Brain microvascular endothelial cell (primary cell): ENCODE measurements around the gene ZBTB20.

Experiments used
- DNase-seq: peaks from one replicate; pipeline ENCODE4 v3.0.0-alpha.2; 2020
- H3K27ac ChIP-seq: fragments of 250-450 bp; sonication (Bioruptor Pico); 2 replicates; pipeline ENCODE4 v1.5.1; 2020; ENCODE audit warnings: mild to moderate bottlenecking, moderate library complexity
- H3K27me3 ChIP-seq: fragments of 250-450 bp; sonication (Bioruptor Pico); replicated peaks from 2 replicates; pipeline ENCODE4 v1.5.1; 2020; ENCODE audit warnings: mild to moderate bottlenecking
- H3K36me3 ChIP-seq: fragments of 250-450 bp; sonication (Bioruptor Pico); replicated peaks from 2 replicates; pipeline ENCODE4 v1.5.1; 2020; ENCODE audit warnings: mild to moderate bottlenecking
- H3K4me3 ChIP-seq: 2 replicates; pipeline ENCODE4 v1.5.1; 2011; ENCODE audit warnings: low read depth, mild to moderate bottlenecking, control low read depth, low read length, moderate library complexity
- in situ Hi-C: cut with HindIII; loops from 2 replicates; pipeline ENCODE4 v1.10.0; 2017; ENCODE audit warnings: low sequenced_read_pairs, low pct_ligation_motif_present
- TF ChIP-seq, protein P1 (sequence below): IDR thresholded peaks from 2 replicates; pipeline ENCODE4 v1.5.1; 2011; ENCODE audit warnings: low read depth, mild to moderate bottlenecking, moderate library complexity, low read length, control low read depth, inconsistent platforms; ENCODE audit errors: missing control alignments

ZBTB20 gene

GRCh38 chr3:114464548-114464947 lies 682.5 kb downstream of the ZBTB20 start:
- H3K4me3 ChIP-seq: no peak overlapping the region
- H3K27ac ChIP-seq: no peak overlapping the region
- no peaks in the 10 kb centered on the region for H3K36me3 ChIP-seq
- H3K27me3 ChIP-seq: no peaks in the 10 kb centered on the region
- DNase-seq: no peak
- TF ChIP-seq, protein P1, sequence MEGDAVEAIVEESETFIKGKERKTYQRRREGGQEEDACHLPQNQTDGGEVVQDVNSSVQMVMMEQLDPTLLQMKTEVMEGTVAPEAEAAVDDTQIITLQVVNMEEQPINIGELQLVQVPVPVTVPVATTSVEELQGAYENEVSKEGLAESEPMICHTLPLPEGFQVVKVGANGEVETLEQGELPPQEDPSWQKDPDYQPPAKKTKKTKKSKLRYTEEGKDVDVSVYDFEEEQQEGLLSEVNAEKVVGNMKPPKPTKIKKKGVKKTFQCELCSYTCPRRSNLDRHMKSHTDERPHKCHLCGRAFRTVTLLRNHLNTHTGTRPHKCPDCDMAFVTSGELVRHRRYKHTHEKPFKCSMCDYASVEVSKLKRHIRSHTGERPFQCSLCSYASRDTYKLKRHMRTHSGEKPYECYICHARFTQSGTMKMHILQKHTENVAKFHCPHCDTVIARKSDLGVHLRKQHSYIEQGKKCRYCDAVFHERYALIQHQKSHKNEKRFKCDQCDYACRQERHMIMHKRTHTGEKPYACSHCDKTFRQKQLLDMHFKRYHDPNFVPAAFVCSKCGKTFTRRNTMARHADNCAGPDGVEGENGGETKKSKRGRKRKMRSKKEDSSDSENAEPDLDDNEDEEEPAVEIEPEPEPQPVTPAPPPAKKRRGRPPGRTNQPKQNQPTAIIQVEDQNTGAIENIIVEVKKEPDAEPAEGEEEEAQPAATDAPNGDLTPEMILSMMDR: no peak
- in situ Hi-C loops: no loop called here

GRCh38 chr3:114462750-114463149 lies 684.3 kb downstream of the ZBTB20 start:
- Histone ChIP-seq H3K4me3 (no peak overlapping the region), H3K27ac (no peak overlapping the region), H3K36me3 (no peaks in the 10 kb centered on the region), H3K27me3 (no peaks in the 10 kb centered on the region)
- TF ChIP-seq, protein P1: no peak
- in situ Hi-C loops: no loop called here
- DNase-seq: no peak

DNA sequence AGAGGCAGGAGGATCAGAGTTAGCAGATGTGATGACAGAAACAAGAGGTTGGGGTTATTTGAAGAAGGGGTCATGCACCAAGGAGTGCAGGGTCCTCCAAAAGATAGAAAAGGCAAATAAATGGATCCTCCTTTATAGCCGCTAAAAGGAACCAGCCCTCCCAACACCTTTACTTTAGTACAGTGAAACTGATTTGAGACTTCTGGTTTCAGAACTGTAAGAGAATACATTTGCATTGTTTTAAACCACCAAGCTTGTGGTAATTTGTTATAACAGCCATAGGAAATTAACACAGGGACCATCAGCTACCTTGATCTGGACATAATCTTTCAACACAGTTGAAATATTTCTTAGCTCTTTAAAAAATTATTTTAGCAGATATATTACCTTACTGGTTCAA lies 686.6 kb downstream of the ZBTB20 start:
- no peak overlapping the region for H3K4me3 ChIP-seq
- no peak for DNase-seq
- H3K27me3 ChIP-seq: no peaks in the 10 kb centered on the region
- in situ Hi-C loops: no loop called here
- TF ChIP-seq, protein P1: no peak
- no peaks in the 10 kb centered on the region for H3K36me3 ChIP-seq
- no peak overlapping the region for H3K27ac ChIP-seq

- TF ChIP-seq, protein P1: no peak
- Histone ChIP-seq H3K27ac (no peak overlapping the region), H3K27me3 (no peaks in the 10 kb centered on the region), H3K36me3 (no peaks in the 10 kb centered on the region), H3K4me3 (no peak overlapping the region)
- in situ Hi-C loops: no loop called here
- no peak for DNase-seq
Observed at GRCh38 chr3:114456742-114457141, 690.3 kb downstream of the ZBTB20 start.

DNA sequence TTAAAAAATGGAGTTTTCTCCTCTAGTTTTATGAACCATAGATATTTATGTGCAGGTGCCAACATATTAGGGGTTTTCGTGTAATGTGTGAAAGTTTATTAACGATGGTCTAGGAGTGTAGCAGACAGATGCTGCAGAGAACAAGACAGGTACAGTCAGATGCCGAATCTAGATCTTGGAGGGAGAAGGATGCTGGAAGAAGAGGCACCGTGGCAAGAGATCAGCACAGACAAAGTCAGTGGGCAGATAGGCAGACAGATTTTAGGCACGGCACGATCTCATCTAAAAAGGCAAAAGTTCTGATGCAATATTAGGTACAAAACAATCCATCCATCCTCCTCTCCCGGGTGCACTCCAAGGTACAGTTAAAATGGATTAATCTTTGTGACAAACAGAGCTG lies 691.7 kb downstream of the ZBTB20 start:
- DNase-seq: no peak
- H3K27ac ChIP-seq: no peak overlapping the region
- H3K36me3 ChIP-seq: no peaks in the 10 kb centered on the region
- H3K4me3 ChIP-seq: no peak overlapping the region
- no peaks in the 10 kb centered on the region for H3K27me3 ChIP-seq
- TF ChIP-seq, protein P1: no peak
- in situ Hi-C loops: no loop called here

GRCh38 chr3:114454551-114455251 lies 692.4 kb downstream of the ZBTB20 start:
- in situ Hi-C loops: no loop called here

More at GRCh38 chr3:114454551-114455251, 692.4 kb downstream of the ZBTB20 start:
- Histone ChIP-seq H3K4me3 (peak overlapping the region; percentile 45), H3K27me3 (no peaks in the 10 kb centered on the region), H3K27ac (no peak overlapping the region), H3K36me3 (no peaks in the 10 kb centered on the region)
- TF ChIP-seq, protein P1: no peak
- no peak for DNase-seq
